NAMALWA (cell line): Measurements from ENCODE around the gene SOAT1.

Experiments used
- DNase-seq: peaks from one replicate; pipeline ENCODE4 v3.0.0-alpha.2; 2015; ENCODE audit warnings: low spot score

Gene SOAT1

GRCh38 chr1:179305450-179305849, 11.9 kb downstream of the SOAT1 start:
- DNase-seq = no peak

DNA sequence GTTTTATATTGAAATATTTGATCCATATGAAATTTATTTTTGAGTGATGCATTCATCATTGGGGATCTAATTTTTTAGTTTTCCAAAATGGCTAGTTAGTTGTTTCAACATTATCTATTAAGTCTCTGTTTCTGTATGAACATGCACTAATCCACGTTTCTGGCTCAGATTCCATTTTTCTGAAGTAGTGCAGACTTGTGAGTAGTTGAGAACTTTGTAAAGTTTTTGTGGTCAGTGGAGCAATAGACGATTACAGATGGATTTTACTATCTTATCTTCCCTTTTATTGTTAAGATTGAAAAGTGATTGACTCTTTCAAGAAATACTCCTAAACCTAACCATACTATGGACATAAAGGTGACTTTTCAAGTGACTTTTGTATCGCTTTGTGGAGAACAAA, 16.7 kb downstream of the SOAT1 start:
- no peak for DNase-seq

DNA sequence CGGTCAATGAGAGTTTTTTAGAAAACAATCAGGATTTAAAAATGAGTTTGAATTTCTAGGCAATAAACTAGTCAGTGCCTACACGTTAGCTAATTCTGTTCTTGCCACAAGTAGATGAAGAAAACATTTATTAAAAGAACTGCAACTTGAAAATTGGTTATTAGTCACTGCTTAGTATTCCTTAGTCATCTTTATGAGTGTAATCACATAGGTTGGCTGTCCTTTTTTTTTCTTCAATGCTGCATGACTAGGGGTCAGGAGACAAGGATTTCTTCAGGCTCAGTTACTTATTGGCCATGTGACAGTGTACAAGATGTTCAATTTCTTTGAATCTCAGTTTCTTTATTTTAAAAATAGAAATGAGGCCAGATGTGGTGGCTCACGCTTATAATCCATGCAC, 17.1 kb downstream of the SOAT1 start:
- no peak for DNase-seq

DNA sequence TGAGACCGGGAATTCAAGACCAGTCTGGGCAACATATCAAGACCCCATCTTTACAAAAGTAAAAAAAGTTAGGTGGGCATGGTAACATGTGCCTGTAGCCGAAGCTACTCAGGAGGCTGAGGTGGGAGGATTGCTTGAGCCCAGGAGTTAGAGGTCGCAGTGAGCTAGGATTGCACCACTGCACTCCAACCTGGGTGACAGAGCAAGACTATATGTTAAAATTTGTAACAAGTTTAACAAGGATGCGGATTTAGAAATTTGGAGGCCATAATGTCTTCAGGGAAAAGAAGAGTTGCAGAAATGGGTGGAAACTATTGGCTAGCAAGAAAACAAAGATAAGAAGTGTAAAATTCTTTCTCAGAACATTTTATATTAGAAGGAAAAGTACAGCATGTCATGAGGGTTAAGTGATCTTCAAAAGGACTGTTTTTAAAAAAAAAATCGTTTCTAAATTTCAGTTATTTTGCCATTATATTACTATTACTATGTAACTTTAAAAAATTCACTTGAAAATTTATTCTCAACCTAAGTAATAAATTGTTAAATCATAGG, 17.6 kb downstream of the SOAT1 start:
- DNase-seq = no peak

DNA sequence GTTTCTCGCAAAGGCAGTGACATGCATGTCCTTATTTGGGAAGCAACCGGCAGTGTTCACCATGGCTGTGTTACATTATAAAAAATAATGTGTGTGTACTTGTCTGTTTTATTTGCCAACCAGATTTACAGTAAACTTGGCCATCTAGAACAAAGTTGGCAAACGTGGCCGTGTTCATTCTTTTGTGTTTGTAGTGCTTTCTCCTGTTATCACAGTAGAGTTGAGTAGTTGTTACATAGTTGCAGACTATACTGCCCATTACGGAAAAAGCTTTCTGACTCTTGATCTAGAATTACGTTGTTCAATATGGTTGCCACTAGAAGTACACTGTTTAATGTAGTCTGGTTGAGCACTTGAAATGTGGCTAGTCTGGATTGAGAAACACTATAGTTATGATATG, 19.4 kb downstream of the SOAT1 start:
- no peak for DNase-seq

- no peak for DNase-seq
Measured at GRCh38 chr1:179314928-179315327, 21.3 kb downstream of the SOAT1 start.

DNA sequence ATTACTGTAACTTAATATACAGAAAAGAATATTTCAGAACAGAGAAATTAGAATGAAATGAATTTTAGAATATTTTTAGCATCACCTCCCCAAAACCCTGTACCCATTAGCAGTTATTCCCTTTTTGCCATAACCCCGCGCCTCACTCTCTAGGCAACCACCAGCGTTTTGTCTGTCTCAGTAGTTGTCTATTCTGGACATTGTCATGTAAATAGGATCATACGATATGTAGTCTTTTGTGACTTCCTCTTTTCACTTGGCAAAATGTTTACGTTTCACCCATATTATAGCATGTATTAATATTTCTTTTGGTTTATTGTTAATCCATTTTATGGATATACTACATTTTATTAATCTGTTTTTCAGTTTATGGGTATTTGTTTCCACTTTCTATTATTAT, 24.9 kb downstream of the SOAT1 start:
- DNase-seq = no peak

DNA sequence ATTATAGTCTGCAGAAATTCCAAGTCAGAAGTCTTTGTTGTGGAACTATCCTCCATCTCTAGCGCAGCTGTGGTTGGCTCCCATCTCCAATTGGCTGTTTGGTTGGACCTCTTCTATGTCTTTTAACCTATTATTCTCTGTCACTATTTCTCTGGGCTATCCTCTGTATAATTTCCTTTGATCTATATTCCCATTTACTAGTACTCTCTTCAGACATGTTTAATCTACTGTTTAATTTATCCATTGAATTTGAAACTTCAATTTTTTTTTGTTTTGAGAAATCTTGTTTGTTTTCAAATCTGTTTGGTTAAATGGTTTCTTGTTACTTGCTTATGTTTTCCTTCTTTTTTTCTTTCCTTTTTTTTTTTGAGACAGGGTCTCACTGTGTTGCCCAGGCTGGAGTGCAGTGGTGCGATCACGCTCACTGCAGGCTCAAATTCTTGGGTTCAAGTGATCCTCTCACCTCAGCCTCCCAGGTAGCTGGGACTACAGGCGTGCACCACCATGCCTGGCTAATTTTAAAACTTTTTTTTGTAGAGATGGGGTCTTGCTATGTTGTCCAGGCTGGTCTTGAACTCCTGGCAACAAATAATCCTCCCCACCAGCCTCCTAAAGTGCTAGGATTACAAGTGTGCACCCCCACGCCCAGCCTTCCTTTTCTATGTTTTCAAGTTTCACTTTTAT, 28.1 kb downstream of the SOAT1 start:
- no peak for DNase-seq

GRCh38 chr1:179322557-179322956, 29.0 kb downstream of the SOAT1 start:
- no peak for DNase-seq

- DNase-seq = no peak
Measured at GRCh38 chr1:179323436-179323835, 29.8 kb downstream of the SOAT1 start.

DNA sequence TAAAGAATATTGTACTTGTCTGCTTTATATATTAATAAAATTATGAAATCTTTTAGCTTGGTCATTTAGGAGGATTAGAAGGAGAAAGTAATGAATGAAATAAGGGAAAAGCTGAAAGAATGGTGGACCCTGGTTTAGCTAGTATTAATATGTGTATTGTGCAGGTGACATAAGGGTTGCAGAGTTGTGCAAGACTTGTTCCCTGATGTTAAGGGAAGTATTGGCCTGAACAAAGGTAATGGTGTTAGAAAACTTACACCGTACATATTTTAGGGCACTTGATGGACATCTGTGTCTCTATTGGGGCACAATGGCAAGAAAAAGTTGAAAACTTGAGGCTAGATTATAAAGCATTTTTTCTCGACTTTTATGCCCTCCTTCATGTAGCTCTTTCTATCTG, 32.2 kb downstream of the SOAT1 start:
- no peak for DNase-seq

DNA sequence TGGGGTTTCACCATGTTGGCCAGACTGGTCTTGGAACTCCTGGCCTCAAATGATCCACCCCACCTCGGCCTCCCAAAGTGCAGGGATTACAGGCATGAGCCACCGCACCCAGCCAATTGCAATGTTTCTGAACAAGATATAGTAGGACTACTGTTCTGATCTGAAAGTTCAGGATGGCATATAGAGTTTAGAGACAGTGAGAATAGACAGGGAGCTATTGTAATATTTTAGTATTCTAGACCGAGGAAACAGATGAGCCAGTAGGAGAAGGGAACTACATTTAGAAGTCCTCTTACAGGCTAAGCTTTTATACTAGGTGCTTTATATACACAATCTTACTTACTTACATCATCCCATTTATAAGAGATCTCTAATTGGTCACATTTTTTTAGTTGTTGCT, 33.1 kb downstream of the SOAT1 start:
- DNase-seq = no peak

DNA sequence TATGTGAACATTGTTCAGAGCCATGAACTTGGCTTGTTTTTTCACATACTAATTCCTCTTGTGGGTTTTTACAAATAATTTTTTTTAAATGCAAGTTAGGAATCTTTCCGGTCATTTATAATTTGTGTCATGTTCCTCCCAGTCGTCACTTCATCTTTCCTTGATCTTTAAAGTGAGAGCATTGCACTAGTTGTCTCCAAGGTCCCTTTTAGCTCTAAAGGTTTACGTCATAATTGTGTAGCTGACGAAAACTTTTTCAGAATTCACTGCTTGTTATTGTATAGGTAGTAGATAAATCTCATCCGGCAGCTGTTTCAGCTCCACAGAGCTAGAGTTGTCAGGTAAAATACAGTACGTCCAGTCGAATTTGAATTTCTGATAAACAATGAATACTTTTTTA, 33.6 kb downstream of the SOAT1 start:
- no peak for DNase-seq

DNA sequence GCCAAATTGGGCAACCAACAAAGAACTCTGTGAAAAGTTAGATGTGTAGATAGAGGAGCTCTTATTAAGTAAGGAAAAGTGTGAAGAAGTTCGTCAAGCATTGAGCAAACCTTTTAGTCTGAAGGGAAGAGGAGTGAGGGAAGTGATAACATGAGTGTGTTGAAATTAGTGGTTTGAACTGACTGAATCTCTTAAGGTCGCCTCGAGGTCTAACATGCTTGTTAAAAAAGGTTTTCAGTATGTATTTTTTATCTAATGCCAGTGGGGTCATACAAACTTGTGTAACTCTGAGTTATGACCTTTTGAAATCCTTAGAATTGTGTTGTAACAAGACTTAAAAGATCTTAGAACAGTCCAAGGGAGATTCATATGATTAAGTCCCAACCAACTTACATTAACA, 34.1 kb downstream of the SOAT1 start:
- no peak for DNase-seq

DNA sequence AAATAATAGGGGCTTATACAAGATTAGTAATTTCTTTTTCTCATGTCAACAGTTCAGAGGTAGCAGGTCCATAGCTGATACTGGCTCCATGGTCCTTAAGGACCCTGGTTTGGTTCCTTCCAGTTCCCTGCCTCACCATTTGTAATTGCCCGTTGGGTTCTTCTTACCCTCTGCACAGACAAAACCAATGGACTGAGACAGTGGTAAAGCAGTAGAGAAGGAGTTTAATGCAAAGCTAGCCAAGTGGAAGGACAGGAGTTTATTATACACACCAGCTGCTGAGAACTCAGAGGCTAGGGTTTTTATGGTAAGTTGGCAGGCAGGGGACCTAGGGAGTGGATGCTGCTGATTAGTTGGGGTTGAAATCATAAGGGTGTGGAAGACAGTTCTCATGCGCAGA, 36.3 kb downstream of the SOAT1 start:
- no peak for DNase-seq

- no peak for DNase-seq
Measured at GRCh38 chr1:179334440-179334839, 40.8 kb downstream of the SOAT1 start.

DNA sequence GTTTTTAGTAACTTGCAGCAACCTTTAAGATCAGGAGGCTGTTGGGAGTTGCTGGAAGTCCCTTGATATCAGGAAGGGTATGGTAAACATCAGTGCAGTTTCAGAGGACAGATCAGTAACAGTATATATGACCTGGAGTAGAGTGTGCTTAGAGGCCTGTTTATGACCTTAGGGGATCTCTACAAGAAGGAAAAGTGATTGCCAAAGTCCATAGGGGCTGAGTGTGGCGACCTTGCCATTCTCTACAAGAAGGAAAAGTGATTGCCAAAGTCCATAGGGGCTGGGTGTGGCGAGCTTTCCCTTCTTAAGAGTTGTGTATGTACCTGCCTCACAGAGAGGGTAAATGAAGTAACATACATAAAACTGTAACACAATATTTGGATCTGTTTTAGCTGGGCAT, 43.7 kb downstream of the SOAT1 start:
- no peak for DNase-seq

DNA sequence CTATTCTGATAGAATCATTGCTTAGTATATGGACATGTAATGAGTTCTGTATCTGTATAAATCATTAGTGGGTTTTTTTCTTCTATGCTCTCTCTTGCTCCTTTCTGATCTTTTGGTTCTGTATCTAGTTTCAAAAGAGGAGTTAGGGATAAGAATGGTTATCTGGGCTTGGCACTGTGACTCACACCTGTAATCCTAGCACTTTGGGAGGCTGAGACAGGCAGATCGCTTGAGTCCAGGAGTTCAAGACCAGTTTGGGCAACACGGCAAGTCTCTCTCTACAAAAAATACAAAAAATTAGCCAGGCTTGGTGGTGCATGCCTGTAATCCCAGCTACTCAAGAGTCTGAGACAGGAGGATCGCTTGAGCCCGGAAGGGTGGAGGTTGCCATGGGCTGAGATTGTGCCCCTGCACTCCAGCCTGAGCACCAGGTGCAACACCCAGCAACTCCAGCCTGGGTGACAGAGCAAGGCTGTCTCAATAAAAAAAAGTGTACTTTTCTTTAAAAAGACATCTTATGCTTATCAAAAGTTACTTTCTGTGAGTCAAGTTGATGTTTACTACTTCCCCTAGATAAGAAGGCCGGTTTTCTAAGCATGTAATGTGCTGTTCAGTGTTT, 44.5 kb downstream of the SOAT1 start:
- no peak for DNase-seq

DNA sequence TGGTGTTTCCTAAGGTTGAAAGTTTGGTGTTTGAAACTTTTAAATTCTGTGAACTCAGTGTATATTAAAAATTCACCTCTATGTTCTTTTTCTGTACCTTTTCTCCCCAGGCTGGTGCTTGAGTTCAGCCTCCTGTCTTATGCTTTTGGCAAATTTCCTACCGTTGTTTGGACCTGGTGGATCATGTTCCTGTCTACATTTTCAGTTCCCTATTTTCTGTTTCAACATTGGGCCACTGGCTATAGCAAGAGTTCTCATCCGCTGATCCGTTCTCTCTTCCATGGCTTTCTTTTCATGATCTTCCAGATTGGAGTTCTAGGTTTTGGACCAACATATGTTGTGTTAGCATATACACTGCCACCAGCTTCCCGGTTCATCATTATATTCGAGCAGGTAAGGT, 47.3 kb downstream of the SOAT1 start:
- no peak for DNase-seq

- no peak for DNase-seq
Measured at GRCh38 chr1:179341943-179342547, 48.4 kb downstream of the SOAT1 start.

GRCh38 chr1:179342740-179343404, 49.3 kb downstream of the SOAT1 start:
- DNase-seq = no peak

DNA sequence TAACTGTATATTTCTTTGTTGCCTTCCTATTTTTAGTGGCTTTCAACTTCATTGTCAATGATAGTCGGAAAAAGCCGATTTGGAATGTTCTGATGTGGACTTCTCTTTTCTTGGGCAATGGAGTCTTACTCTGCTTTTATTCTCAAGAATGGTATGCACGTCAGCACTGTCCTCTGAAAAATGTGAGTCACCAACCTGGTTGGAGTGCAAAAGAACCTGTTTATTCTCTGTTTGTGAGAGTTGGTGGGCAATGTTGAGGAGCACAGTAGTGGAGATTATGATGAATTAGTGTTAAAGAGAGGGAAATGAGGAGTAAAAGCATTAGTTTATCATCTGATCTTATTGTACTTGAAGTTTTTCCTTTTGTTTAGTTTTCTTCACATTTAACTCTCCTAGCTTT, 57.7 kb downstream of the SOAT1 start:
- no peak for DNase-seq

DNA sequence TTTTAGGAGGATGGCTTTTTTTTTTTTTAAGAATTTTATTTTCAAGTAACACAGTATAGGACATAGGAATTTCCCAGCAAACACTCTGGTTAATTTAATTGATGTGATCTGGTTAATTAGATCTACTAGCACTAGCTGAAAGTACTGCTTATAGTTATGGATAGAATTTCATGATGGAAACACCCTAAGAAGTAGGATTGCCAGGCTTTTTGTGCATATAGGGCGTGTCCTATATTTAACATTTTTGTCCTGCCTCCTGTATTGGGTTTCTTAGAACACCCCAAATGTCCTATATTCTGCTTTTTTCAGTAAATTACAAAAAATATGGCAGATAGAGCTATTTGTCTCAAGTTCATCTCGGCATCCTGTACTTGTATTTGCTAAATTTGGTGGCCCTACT, 58.6 kb downstream of the SOAT1 start:
- no peak for DNase-seq
